Ovary (tissue), 3 donors: Measurements from ENCODE around the gene CCDC141.

ENCODE experiments used
- POLR2A ChIP-seq: fragments of 450-650 bp; IDR thresholded peaks from one replicate; pipeline ENCODE4 v1.6.1; 2017; ENCODE audit warnings: antibody characterized with exemption, mild to moderate bottlenecking, moderate library complexity
- TF ChIP-seq, protein P1 (sequence below), 3 donors: fragments of 450-650 bp in 2 of 3; fragments of 200-600 bp in 1 of 3; IDR thresholded peaks; one replicate each; pipeline versions ENCODE4 v1.5.1 to v1.8.0; 2016 to 2022; ENCODE audit warnings: antibody characterized with exemption in 3 of 3, mild to moderate bottlenecking in 1 of 3
- donor health status: DM: no; HTN: no; CAD: no.

DNA sequence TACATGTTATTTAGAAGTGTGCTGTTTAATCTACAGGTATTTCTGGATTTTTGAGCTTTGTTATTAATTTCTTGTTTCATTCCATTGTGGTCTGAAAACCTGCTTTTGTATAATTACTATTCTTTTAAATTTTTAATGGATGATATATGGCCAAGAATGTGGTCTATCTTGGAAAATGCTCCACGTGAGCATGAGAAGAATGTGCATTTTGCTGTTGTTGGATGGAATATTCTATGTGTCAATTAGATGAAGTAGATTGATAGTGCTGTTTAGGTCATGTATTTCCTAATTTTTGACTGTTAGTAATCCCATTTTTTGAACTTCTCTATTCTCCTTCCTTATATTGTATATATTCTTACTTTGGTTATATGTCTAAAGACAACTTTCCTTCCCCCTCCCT is 222.8 kb downstream of the CCDC141 start:
- TF ChIP-seq, protein P1, sequence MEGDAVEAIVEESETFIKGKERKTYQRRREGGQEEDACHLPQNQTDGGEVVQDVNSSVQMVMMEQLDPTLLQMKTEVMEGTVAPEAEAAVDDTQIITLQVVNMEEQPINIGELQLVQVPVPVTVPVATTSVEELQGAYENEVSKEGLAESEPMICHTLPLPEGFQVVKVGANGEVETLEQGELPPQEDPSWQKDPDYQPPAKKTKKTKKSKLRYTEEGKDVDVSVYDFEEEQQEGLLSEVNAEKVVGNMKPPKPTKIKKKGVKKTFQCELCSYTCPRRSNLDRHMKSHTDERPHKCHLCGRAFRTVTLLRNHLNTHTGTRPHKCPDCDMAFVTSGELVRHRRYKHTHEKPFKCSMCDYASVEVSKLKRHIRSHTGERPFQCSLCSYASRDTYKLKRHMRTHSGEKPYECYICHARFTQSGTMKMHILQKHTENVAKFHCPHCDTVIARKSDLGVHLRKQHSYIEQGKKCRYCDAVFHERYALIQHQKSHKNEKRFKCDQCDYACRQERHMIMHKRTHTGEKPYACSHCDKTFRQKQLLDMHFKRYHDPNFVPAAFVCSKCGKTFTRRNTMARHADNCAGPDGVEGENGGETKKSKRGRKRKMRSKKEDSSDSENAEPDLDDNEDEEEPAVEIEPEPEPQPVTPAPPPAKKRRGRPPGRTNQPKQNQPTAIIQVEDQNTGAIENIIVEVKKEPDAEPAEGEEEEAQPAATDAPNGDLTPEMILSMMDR (IDR thresholded peaks at IDR 0.05): no peak
- no peak for TF ChIP-seq POLR2A
